Renal pelvis (tissue), 12 donors: ENCODE data around the gene AGPAT4. TPM values are rescaled to one million over a fixed set of nuclear protein-coding genes. Genes with fewer than 3 reads are reported as not detected.
"Not testable (repeated sequence)": the region's sequence is repeated elsewhere in the genome, so short reads cannot be mapped to it uniquely, and the experiment has no call there.

Source experiments
- DNase-seq: peaks from one replicate; pipeline ENCODE4 v3.0.0-alpha.2; 2013
- long read RNA-seq, 16 experiments: transcript quantifications; one replicate each; lab custom pipeline, GENCODE V29; 2026
- polyA plus RNA-seq, 3 donors: library from polyadenylated mRNA; unstranded; fragments of 120-200 nt; gene quantifications; one replicate each; pipeline ENCODE4 v1.2.1, GENCODE V29; 2013; ENCODE audit not compliant: insufficient read length in 3 of 3

Gene AGPAT4
- polyA plus RNA-seq = 10 to 100 TPM; 18.5 to 26.8 (median 22.7) TPM
- long read RNA-seq, donor 1, full-length matches to known transcripts = 5 of 5 reads
- long read RNA-seq, donor 1, partial matches to known transcripts = 0 of 5 reads
- long read RNA-seq, donor 1, other reads (novel, unspliced or antisense) = 0 of 5 reads
- long read RNA-seq, donor 2, full-length matches to known transcripts = 5 of 12 reads
- long read RNA-seq, donor 2, partial matches to known transcripts = 7 of 12 reads
- long read RNA-seq, donor 2, other reads (novel, unspliced or antisense) = 0 of 12 reads
- long read RNA-seq, donor 3, full-length matches to known transcripts = 8 of 8 reads
- long read RNA-seq, donor 3, partial matches to known transcripts = 0 of 8 reads
- long read RNA-seq, donor 3, other reads (novel, unspliced or antisense) = 0 of 8 reads
- long read RNA-seq, donor 4, full-length matches to known transcripts = 4 of 9 reads
- long read RNA-seq, donor 4, partial matches to known transcripts = 5 of 9 reads
- long read RNA-seq, donor 4, other reads (novel, unspliced or antisense) = 0 of 9 reads
- long read RNA-seq, donor 5, full-length matches to known transcripts = 3 of 3 reads
- long read RNA-seq, donor 5, partial matches to known transcripts = 0 of 3 reads
- long read RNA-seq, donor 5, other reads (novel, unspliced or antisense) = 0 of 3 reads
- long read RNA-seq, donor 6, full-length matches to known transcripts = 4 of 14 reads
- long read RNA-seq, donor 6, partial matches to known transcripts = 10 of 14 reads
- long read RNA-seq, donor 6, other reads (novel, unspliced or antisense) = 0 of 14 reads
- long read RNA-seq, donor 7, full-length matches to known transcripts = 4 of 4 reads
- long read RNA-seq, donor 7, partial matches to known transcripts = 0 of 4 reads
- long read RNA-seq, donor 7, other reads (novel, unspliced or antisense) = 0 of 4 reads
- long read RNA-seq, donor 8, full-length matches to known transcripts = 2 of 2 reads
- long read RNA-seq, donor 8, partial matches to known transcripts = 0 of 2 reads
- long read RNA-seq, donor 8, other reads (novel, unspliced or antisense) = 0 of 2 reads
- long read RNA-seq, donor 9, full-length matches to known transcripts = 4 of 10 reads
- long read RNA-seq, donor 9, partial matches to known transcripts = 6 of 10 reads
- long read RNA-seq, donor 9, other reads (novel, unspliced or antisense) = 0 of 10 reads
- long read RNA-seq, donor 10, full-length matches to known transcripts = 6 of 6 reads
- long read RNA-seq, donor 10, partial matches to known transcripts = 0 of 6 reads
- long read RNA-seq, donor 10, other reads (novel, unspliced or antisense) = 0 of 6 reads
- long read RNA-seq, donor 11, full-length matches to known transcripts = 7 of 7 reads
- long read RNA-seq, donor 11, partial matches to known transcripts = 0 of 7 reads
- long read RNA-seq, donor 11, other reads (novel, unspliced or antisense) = 0 of 7 reads
- long read RNA-seq, donor 12, full-length matches to known transcripts = 10 of 33 reads
- long read RNA-seq, donor 12, partial matches to known transcripts = 23 of 33 reads
- long read RNA-seq, donor 12, other reads (novel, unspliced or antisense) = 0 of 33 reads
- long read RNA-seq, donor 13, full-length matches to known transcripts = 4 of 4 reads
- long read RNA-seq, donor 13, partial matches to known transcripts = 0 of 4 reads
- long read RNA-seq, donor 13, other reads (novel, unspliced or antisense) = 0 of 4 reads
- long read RNA-seq, donor 14, full-length matches to known transcripts = 10 of 10 reads
- long read RNA-seq, donor 14, partial matches to known transcripts = 0 of 10 reads
- long read RNA-seq, donor 14, other reads (novel, unspliced or antisense) = 0 of 10 reads
- long read RNA-seq, donor 15, full-length matches to known transcripts = 6 of 6 reads
- long read RNA-seq, donor 15, partial matches to known transcripts = 0 of 6 reads
- long read RNA-seq, donor 15, other reads (novel, unspliced or antisense) = 0 of 6 reads
- long read RNA-seq, donor 16, full-length matches to known transcripts = 8 of 8 reads
- long read RNA-seq, donor 16, partial matches to known transcripts = 0 of 8 reads
- long read RNA-seq, donor 16, other reads (novel, unspliced or antisense) = 0 of 8 reads

- peak; percentile 96 for DNase-seq
These were observed at the start of gene AGPAT4 for GRCh38 chr6:161273752-161274487. Gene AGPAT4 (minus strand): TSS chr6:161274061. CDS start chr6:161232213, 41,848 bp downstream.

GRCh38 chr6:161319231-161319630 is 45.4 kb upstream of the AGPAT4 start:
- no peak for DNase-seq

GRCh38 chr6:161318456-161318855 is 44.6 kb upstream of the AGPAT4 start:
- DNase-seq = no peak

- DNase-seq = no peak
These were observed 42.7 kb upstream of the AGPAT4 start for GRCh38 chr6:161316531-161316930.

- not testable (repeated sequence) for DNase-seq
These were observed 41.5 kb upstream of the AGPAT4 start for GRCh38 chr6:161315246-161315917.

- DNase-seq = not testable (repeated sequence)
These were observed 40.8 kb upstream of the AGPAT4 start for GRCh38 chr6:161314541-161315245.

GRCh38 chr6:161313940-161314509 is 40.2 kb upstream of the AGPAT4 start:
- no peak for DNase-seq

GRCh38 chr6:161313475-161313874 is 39.6 kb upstream of the AGPAT4 start:
- DNase-seq = not testable (repeated sequence)

GRCh38 chr6:161309774-161310173 is 35.9 kb upstream of the AGPAT4 start:
- not testable (repeated sequence) for DNase-seq

- DNase-seq = no peak
These were observed 34.3 kb upstream of the AGPAT4 start for GRCh38 chr6:161308075-161308655.

- no peak for DNase-seq
These were observed 32.0 kb upstream of the AGPAT4 start for GRCh38 chr6:161305860-161306259.

- DNase-seq = no peak
These were observed 29.9 kb upstream of the AGPAT4 start for GRCh38 chr6:161303628-161304340.

- no peak for DNase-seq
These were observed 29.1 kb upstream of the AGPAT4 start for GRCh38 chr6:161302949-161303348.

- no peak for DNase-seq
These were observed 27.5 kb upstream of the AGPAT4 start for GRCh38 chr6:161301338-161301737.

- DNase-seq = no peak
These were observed 27.0 kb upstream of the AGPAT4 start for GRCh38 chr6:161300823-161301222.

- DNase-seq = no peak
These were observed 25.9 kb upstream of the AGPAT4 start for GRCh38 chr6:161299726-161300125.
